Ishikawa (cell line): Measurements from ENCODE around the gene CRTC3.

ENCODE experiments used
- CEBPB ChIP-seq: IDR thresholded peaks from 2 replicates; pipeline ENCODE4 v1.6.1; 2012
- CREB1 ChIP-seq: IDR thresholded peaks from 2 replicates; pipeline ENCODE4 v1.6.1; 2012; ENCODE audit warnings: low read depth
- EGR1 ChIP-seq: IDR thresholded peaks from 2 replicates; pipeline ENCODE4 v1.6.1; 2012
- EP300 ChIP-seq: IDR thresholded peaks from 2 replicates; pipeline ENCODE4 v1.6.1; 2012; ENCODE audit warnings: borderline replicate concordance
- FOXM1 ChIP-seq: IDR thresholded peaks from 2 replicates; pipeline ENCODE4 v1.6.1; 2012; ENCODE audit warnings: low read depth, borderline replicate concordance
- NFIC ChIP-seq: IDR thresholded peaks from 2 replicates; pipeline ENCODE4 v1.6.1; 2012
- RAD21 ChIP-seq: IDR thresholded peaks from 2 replicates; pipeline ENCODE4 v1.6.1; 2012; ENCODE audit warnings: low read depth
- TAF1 ChIP-seq: IDR thresholded peaks from 2 replicates; pipeline ENCODE4 v1.6.1; 2012; ENCODE audit warnings: low read depth, mild to moderate bottlenecking
- TCF12 ChIP-seq: IDR thresholded peaks from 2 replicates; pipeline ENCODE4 v1.6.1; 2012; ENCODE audit warnings: low read depth
- TEAD4 ChIP-seq: IDR thresholded peaks from 2 replicates; pipeline ENCODE4 v1.6.1; 2012
- YY1 ChIP-seq: IDR thresholded peaks from 2 replicates; pipeline ENCODE4 v1.6.1; 2012; ENCODE audit warnings: low read depth
- ZBTB7A ChIP-seq: IDR thresholded peaks from 2 replicates; pipeline ENCODE4 v1.6.1; 2012; ENCODE audit warnings: low read depth
- TF ChIP-seq, protein P1 (sequence below): IDR thresholded peaks from 2 replicates; pipeline ENCODE4 v1.6.1; 2012
- TF ChIP-seq, protein P2 (sequence below): IDR thresholded peaks from 2 replicates; pipeline ENCODE4 v1.6.1; 2012
- TF ChIP-seq, protein P3 (sequence below): IDR thresholded peaks from 2 replicates; pipeline ENCODE4 v1.6.1; 2012; ENCODE audit warnings: low read depth, mild to moderate bottlenecking

CRTC3 gene

DNA sequence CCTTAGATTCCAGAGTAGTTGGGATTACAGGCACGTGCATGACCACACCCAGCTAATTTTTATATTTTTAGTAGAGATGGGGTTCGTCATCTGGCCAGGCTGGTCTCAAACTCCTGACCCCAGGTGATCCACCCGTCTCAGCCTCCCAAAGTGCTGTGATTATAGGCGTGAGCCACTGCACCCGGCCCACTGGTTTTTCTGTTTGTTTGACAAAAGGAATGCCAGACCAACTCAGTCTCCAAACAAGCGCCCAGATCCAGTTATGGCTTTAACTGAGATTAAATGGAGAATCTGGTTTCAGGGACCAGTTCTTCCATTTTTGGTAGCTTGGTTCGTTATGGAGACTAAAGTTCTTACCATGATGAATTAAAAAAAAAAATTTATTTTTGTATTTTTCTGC is 50.8 kb downstream of the CRTC3 start:
- TF ChIP-seq, protein P1, sequence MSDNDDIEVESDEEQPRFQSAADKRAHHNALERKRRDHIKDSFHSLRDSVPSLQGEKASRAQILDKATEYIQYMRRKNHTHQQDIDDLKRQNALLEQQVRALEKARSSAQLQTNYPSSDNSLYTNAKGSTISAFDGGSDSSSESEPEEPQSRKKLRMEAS: no peak
- no peak for TF ChIP-seq TAF1
- TF ChIP-seq CREB1: no peak
- no peak for TF ChIP-seq ZBTB7A
- TF ChIP-seq TCF12: no peak
- no peak for TF ChIP-seq TEAD4
- TF ChIP-seq, protein P2, sequence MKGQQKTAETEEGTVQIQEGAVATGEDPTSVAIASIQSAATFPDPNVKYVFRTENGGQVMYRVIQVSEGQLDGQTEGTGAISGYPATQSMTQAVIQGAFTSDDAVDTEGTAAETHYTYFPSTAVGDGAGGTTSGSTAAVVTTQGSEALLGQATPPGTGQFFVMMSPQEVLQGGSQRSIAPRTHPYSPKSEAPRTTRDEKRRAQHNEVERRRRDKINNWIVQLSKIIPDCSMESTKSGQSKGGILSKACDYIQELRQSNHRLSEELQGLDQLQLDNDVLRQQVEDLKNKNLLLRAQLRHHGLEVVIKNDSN: no peak
- no peak for TF ChIP-seq CEBPB
- TF ChIP-seq, protein P3, sequence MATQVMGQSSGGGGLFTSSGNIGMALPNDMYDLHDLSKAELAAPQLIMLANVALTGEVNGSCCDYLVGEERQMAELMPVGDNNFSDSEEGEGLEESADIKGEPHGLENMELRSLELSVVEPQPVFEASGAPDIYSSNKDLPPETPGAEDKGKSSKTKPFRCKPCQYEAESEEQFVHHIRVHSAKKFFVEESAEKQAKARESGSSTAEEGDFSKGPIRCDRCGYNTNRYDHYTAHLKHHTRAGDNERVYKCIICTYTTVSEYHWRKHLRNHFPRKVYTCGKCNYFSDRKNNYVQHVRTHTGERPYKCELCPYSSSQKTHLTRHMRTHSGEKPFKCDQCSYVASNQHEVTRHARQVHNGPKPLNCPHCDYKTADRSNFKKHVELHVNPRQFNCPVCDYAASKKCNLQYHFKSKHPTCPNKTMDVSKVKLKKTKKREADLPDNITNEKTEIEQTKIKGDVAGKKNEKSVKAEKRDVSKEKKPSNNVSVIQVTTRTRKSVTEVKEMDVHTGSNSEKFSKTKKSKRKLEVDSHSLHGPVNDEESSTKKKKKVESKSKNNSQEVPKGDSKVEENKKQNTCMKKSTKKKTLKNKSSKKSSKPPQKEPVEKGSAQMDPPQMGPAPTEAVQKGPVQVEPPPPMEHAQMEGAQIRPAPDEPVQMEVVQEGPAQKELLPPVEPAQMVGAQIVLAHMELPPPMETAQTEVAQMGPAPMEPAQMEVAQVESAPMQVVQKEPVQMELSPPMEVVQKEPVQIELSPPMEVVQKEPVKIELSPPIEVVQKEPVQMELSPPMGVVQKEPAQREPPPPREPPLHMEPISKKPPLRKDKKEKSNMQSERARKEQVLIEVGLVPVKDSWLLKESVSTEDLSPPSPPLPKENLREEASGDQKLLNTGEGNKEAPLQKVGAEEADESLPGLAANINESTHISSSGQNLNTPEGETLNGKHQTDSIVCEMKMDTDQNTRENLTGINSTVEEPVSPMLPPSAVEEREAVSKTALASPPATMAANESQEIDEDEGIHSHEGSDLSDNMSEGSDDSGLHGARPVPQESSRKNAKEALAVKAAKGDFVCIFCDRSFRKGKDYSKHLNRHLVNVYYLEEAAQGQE: no peak
- no peak for TF ChIP-seq YY1
- TF ChIP-seq EP300: no peak
- TF ChIP-seq FOXM1: no peak
- TF ChIP-seq NFIC: no peak
- no peak for TF ChIP-seq RAD21
- no peak for TF ChIP-seq EGR1

DNA sequence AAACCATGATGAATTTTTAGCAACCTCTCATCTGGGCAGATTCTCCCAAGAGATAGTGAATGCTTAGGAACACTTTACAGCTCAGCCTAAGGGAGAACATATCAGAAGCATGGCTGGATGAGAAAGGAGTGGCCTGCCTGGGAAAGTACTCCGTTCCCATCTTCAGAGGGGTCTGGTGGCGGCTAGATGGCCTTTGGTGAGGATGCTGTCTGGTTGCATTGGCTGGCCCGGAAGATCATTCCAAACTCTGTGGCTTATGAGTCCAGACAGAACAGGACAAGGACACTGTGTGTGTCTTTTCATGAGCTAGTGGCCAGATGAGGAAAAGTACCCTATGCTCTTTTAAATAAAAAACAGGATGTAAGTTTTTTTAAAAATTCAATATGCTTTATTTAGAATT is 51.2 kb downstream of the CRTC3 start:
- TF ChIP-seq FOXM1: no peak
- TF ChIP-seq EP300: no peak
- TF ChIP-seq NFIC: no peak
- TF ChIP-seq, protein P3: no peak
- TF ChIP-seq YY1: no peak
- TF ChIP-seq TAF1: no peak
- TF ChIP-seq CREB1: no peak
- TF ChIP-seq, protein P1: no peak
- no peak for TF ChIP-seq TCF12
- no peak for TF ChIP-seq TEAD4
- TF ChIP-seq RAD21: no peak
- TF ChIP-seq, protein P2: no peak
- TF ChIP-seq ZBTB7A: no peak
- TF ChIP-seq EGR1: no peak
- TF ChIP-seq CEBPB: no peak

DNA sequence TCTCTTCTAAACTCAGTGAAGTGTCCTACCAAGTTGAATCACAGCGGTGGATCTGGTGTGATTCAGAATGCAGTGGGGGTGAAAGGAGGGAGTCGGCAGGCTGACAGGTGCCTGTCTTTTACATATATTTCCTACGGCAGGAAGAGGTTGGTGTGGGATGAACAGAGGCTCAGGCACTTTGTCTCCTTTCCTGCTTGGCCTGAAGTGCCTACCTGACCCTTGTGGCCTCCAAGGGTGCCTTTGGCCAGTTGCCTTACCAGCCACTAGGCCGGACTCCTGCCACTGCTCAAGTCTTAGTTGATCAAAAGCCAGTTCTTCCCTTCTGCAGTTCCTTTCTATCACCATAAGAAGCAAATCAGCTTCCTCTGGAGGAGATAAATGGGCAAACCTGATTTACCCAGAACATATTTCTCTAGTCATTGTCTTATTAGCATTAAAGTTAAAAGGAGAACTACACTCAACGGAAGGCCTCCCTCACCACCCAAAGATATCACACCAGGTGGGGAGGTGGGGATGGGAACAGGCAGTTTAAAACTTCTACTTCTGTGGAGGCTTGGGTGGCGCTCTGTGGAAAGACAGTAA is 52.1 kb downstream of the CRTC3 start:
- TF ChIP-seq, protein P2: no peak
- no peak for TF ChIP-seq TEAD4

DNA sequence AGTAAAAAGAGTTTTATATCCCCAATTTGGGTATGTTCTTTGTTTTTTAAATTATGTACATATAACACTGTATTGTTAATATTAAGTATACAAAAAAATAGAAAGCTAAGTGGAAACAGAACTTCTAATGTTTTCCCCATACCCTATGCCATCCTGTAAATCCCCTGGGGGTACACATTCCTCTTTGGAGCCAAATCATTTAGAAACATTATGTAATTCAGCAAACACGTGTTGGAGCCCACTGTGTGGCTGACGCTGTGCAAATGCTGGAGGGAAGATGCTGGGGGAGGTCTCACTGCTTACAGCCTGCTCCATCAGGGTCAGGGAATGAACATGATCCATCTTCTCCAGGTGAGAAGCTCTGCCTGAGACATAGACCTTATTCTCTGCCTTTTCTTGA is 52.8 kb downstream of the CRTC3 start:
- no peak for TF ChIP-seq EGR1
- no peak for TF ChIP-seq EP300
- TF ChIP-seq RAD21: no peak
- TF ChIP-seq TEAD4: no peak
- TF ChIP-seq TCF12: no peak
- no peak for TF ChIP-seq YY1
- TF ChIP-seq, protein P2: no peak
- TF ChIP-seq ZBTB7A: no peak
- TF ChIP-seq, protein P3: no peak
- no peak for TF ChIP-seq CEBPB
- TF ChIP-seq, protein P1: no peak
- no peak for TF ChIP-seq FOXM1
- no peak for TF ChIP-seq CREB1
- no peak for TF ChIP-seq TAF1
- no peak for TF ChIP-seq NFIC
